IMR-90 (cell line): ENCODE results near the gene ITGB2.

Experiments used
- CEBPB ChIP-seq: IDR thresholded peaks from 2 replicates; pipeline ENCODE4 v1.6.1; 2012; ENCODE audit warnings: low read depth, low read length, improper control_type of control experiment
- CTCF ChIP-seq: conservative IDR thresholded peaks from 2 replicates; pipeline ENCODE4 v1.5.1; 2012; ENCODE audit warnings: mild to moderate bottlenecking, low read depth, low read length, improper control_type of control experiment
- MAFK ChIP-seq: IDR thresholded peaks from 2 replicates; pipeline ENCODE4 v1.6.1; 2012; ENCODE audit warnings: low read depth, low read length, improper control_type of control experiment
- MAZ ChIP-seq: IDR thresholded peaks from 2 replicates; pipeline ENCODE4 v1.6.1; 2012; ENCODE audit warnings: low read depth, mild to moderate bottlenecking, low read length, improper control_type of control experiment, moderate library complexity, borderline replicate concordance
- POLR2A ChIP-seq: IDR thresholded peaks from 2 replicates; pipeline ENCODE4 v1.6.1; 2012; ENCODE audit warnings: mild to moderate bottlenecking, low read depth, low read length
- RAD21 ChIP-seq: IDR thresholded peaks from 2 replicates; pipeline ENCODE4 v1.6.1; 2012; ENCODE audit warnings: low read length, improper control_type of control experiment
- RCOR1 ChIP-seq: IDR thresholded peaks from 2 replicates; pipeline ENCODE4 v1.6.1; 2012; ENCODE audit warnings: mild to moderate bottlenecking, low read length, improper control_type of control experiment; ENCODE audit not compliant: insufficient replicate concordance
- RFX5 ChIP-seq: IDR thresholded peaks from 2 replicates; pipeline ENCODE4 v1.8.0; 2012; ENCODE audit warnings: low read depth, mild to moderate bottlenecking, low read length, moderate library complexity
- SMC3 ChIP-seq: fragments of 150-350 bp; IDR thresholded peaks from 2 replicates; pipeline ENCODE4 v1.6.1; 2016; ENCODE audit warnings: low read depth, mild to moderate bottlenecking, antibody characterized with exemption, low read length, moderate library complexity
- USF2 ChIP-seq: fragments of 150-350 bp; IDR thresholded peaks from 2 replicates; pipeline ENCODE4 v1.6.1; 2017; ENCODE audit warnings: mild to moderate bottlenecking, antibody characterized with exemption, low read length, low read depth

- TF ChIP-seq POLR2A, result no peak
- no peak for TF ChIP-seq CTCF
- no peak for TF ChIP-seq RAD21
- no peak for TF ChIP-seq RCOR1
- no peak for TF ChIP-seq CEBPB
- TF ChIP-seq MAZ, result no peak
- no peak for TF ChIP-seq RFX5
- TF ChIP-seq USF2, result no peak
- TF ChIP-seq SMC3, result no peak
- no peak for TF ChIP-seq MAFK
These were observed 26.6 kb downstream of the ITGB2 start for GRCh38 chr21:44893948-44894656.
